HG03139 (cell line): ENCODE measurements around the gene ARL10.
"Not testable (repeated sequence)": the region's sequence is repeated elsewhere in the genome, so short reads cannot be mapped to it uniquely, and the experiment has no call there.

Experiments
- ATAC-seq: cut with Tn5 transposase; IDR thresholded peaks from one replicate; pipeline ENCODE4 v1.9.1; 2021; ENCODE audit not compliant: unreplicated experiment

ARL10 gene

DNA sequence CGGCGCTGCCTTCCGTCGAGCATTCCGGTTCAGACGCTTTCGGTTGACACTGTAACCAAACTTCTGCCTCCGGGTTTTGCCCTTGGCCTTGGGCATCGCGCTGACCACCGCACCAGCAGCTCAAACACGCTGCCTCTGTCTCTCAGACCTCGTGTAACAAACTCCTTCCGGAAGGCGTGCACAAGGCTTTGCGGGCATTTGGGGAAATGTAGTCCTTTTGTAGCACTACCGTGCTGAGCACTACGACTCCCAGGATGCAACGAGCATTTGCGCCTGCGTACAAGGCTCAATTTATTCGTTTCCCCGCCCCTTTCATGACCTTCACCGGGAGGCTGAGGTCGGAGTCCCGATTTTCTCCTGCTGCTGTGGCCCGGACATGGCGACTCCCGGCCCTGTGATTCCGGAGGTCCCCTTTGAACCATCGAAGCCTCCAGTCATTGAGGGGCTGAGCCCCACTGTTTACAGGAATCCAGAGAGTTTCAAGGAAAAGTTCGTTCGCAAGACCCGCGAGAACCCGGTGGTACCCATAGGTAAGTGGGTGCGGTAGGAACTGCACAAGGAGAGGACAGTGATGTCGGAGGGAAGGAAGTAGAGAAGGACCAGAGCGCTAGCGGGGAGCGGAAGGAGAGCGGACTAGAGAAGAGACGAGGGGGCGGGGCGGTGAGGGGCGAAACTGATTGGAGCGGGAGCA lies 23.3 kb downstream of the ARL10 start, which contains the start of the genes HIGD2A and NOP16:
HIGD2A (plus strand) TSS at position 308 of the 691 bp plus-strand sequence; CDS start at position 377, 69 bp downstream.
NOP16 (minus strand) TSS at position 155 of the 691 bp plus-strand sequence; CDS start at position 96, 59 bp downstream.
- ATAC-seq, result peak; percentile 84

DNA sequence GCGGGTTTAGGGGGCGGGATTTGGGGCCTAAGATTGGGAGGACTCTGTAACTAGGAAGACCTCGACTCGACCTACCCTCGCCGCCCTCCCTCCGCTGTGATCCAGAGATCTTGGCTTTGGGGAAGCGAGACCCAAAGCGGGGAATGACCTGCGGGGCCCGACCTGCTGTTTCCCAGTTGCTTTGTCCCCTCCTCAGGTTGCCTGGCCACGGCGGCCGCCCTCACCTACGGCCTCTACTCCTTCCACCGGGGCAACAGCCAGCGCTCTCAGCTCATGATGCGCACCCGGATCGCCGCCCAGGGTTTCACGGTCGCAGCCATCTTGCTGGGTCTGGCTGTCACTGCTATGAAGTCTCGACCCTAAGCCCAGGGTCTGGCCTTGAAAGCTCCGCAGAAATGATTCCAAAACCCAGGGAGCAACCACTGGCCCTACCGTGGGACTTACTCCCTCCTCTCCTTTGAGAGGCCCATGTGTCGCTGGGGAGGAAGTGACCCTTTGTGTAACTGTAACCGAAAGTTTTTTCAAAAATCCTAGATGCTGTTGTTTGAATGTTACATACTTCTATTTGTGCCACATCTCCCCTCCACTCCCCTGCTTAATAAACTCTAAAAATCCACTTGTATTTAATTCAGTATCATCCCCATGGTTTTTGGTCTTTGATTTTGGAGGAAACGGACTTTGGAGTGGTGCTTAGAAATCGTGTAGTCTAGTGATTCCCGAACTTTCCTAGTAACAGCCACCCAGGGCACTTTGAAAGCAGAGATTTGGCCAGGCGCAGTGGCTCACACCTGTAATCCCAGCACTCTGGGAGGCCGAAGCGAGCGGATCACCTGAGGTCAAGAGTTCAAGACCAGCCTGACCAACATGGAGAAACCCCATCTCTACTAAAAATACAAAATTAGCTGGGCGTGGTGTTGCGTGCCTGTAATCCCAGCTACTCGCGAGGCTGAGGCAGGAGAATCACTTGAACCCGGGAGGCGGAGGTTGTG lies 24.1 kb downstream of the ARL10 start:
- peak; percentile 25 for ATAC-seq

DNA sequence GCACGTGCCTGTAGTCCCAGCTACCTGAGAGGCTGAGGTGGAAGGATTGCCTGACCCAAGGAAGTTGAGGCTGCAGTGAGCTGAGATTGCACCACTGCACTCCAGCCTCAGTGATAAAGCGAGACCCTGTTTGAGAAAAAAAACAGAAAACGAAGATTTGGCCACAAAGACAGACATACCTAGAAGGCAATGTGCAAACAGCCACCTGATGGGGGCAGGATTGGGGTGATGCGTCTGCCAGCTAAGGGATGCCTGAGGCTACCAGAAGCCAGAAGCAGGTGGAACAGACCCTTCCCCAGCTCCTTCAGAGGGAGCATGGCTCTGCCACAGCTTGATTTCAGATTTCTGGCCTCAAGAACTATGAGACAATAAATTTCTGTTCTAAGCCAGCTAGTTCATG lies 26.2 kb downstream of the ARL10 start:
- ATAC-seq, result no peak

DNA sequence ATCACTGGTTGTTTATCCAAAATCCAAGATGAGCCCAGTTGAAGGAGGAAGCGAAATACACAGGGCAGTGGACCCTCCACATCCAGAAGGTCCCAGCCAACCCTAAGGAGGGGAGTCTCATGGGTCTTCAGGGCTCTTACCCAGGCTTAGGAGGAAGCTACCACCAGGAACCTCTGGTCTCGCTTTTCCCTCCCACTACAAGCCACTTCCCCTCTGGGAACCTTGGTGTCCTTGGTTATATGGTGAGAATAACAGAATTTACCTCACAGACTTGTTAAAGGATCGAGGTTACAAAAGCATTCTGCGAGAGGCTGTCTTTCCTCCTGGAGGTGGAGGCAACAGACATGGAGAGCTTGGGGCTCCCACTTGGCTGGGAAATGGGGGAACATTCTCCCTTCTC lies 26.7 kb downstream of the ARL10 start:
- no peak for ATAC-seq

DNA sequence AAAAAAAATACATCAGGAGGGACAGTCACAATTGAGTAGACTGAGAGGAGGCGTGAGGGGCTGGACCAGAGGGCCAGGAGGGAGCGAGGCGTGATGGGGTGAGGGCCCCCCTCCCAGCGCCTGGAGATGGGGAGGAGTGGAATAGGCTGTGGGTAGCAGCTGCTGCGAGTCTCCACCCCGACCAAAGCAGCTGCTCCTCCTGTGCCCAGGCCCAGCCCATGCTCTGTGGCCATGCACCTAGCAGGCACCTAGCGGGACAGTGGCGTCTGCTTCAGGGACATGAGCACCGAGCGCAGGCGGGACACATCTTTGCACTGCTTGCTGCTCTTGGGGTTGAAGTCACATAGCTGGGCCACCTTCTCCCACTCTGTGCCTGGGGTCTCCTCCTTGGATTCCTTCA lies 27.2 kb downstream of the ARL10 start:
- ATAC-seq, result no peak

DNA sequence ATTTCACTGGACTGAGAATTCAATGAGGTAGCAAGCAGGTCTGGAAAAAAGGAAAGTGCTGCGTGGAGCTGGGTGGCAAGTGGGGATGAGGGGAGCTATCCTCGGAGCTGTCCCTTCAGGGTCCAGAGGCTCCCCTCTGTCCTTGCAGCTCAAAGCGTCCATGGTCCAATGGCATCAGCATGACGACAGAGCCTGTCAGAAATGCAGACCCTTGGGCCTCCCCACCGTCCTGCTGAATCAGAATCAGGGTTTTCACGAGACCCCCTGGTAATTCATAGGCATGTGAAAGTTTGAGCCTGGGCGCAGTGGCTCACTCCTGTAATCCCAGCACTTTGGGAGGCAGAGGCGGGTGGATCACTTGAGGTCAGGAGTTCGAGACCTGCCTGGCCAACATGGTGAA lies 28.8 kb downstream of the ARL10 start:
- no peak for ATAC-seq

DNA sequence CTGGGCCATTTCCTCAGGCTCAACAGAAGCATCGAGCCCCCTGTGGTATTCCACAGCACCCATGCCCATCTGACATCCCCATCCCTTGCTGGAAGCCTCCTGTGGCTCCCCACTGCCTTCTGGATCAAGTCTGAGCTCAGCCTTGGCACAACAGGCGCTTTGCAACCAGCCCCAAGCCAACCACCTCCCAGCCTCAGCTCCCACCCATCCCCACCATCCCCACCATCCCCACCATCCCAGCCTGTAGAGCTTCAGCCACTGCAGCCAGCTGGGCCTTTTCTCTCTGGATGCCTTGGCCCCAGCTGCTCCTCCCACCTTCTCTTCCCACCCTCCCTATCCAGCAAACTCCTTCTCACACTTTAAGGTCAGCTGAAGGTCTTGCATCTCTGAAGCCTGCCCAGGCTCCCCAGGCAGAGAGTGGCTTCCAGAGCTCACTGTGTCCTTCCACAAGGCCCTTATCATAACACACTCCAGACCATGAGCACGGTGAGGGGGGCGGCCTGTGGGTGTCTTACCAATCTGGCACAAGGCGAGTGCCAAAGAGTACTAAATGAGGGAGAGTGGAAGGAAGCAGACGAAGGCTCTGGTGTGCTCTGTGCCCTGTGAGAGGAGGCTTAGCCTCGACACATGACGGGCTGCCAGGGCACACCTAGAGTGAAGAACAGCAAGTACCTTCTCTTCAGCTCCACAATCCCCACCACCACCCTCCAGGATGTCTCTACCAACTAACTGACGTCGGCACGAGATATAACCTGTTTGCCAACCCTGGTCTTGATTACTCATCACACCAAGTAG lies 29.8 kb downstream of the ARL10 start:
- ATAC-seq, result no peak

DNA sequence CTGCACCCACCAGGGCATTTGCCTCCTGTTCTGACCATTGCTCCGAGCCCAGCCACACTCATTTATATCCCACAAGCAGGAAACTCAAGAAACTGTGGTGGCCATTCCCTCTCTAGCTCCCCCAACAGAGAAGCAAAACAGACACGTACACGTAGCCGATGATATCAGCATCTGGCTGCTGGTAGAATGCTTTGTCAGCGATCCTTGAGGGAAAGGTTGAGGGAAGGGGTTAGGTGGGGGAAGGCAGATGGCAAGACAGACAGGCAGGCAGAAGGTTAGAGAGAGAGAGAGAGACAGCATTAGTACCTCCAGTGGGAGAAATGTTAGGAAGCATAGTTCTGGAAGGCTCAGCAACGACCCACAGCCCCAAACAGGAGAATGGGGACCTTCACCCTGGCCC lies 31.0 kb downstream of the ARL10 start:
- ATAC-seq, result no peak

DNA sequence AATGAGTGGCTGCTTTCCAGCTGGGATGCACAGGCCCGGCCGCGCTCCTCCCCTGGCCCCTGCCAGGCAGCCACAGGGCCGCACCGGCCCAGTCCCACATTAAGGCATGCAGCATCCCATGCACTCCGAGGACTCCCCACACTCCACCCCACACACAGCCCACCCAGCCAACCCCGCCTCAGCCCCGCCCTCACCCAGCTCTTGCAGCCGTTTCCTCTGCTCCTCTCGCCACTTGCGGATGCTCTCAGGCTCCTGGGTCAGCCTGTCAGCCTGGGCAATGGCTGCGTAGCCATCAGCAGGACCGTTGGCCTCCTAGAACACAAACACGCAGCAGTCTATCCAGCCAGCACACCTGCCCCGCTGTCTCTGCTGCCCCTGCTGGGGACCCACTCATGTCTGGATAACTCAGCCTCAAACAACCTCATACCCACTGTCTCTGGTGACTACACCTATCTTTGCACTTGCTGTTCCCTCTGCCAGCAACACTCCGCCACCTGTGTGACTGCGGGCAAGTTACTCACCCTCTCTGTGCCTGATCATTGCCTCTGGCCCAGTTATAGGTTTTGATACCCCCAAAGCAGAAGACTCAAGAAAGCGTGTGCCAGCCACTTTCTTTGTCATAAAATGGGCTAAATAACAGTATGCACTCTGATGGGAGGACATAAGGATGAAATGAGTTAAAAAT lies 32.6 kb downstream of the ARL10 start:
- no peak for ATAC-seq

DNA sequence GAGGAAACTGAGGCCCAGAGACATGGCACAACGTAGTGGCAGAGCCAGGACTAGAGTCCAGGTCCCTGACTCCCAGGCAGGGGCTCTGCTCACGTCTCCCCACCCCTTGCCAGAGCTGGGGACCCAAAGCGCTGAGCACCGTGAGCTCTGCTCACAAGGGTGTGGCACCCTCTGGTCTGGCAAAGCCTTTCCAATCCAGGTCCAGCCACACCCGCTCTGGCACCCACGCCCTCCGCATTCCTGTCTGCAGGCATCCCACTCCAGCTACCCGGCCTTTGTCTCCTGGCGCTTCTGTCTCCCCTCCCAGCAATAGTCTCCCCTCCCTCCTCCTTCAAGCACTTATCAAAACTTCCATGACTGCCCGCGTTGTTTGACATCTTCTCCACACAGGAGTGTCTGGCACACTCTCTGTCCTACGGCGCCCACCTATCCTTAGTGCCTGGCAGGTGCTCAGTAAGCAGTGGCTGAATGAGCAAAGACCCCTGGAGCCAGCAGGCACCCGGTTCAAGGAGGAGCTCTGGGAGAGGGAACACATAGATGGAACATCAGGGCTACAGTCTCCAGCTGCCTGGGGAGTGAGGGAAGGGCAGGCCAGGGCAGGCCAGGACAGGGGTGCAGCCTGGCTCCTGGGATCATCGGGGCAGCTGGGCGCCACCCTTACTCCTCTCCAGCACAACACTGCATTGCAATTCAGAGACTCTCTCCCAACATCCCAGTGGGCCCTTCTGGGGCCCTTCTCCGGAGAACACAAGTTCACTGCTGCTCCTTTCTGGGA lies 35.3 kb downstream of the ARL10 start:
- ATAC-seq, result no peak

DNA sequence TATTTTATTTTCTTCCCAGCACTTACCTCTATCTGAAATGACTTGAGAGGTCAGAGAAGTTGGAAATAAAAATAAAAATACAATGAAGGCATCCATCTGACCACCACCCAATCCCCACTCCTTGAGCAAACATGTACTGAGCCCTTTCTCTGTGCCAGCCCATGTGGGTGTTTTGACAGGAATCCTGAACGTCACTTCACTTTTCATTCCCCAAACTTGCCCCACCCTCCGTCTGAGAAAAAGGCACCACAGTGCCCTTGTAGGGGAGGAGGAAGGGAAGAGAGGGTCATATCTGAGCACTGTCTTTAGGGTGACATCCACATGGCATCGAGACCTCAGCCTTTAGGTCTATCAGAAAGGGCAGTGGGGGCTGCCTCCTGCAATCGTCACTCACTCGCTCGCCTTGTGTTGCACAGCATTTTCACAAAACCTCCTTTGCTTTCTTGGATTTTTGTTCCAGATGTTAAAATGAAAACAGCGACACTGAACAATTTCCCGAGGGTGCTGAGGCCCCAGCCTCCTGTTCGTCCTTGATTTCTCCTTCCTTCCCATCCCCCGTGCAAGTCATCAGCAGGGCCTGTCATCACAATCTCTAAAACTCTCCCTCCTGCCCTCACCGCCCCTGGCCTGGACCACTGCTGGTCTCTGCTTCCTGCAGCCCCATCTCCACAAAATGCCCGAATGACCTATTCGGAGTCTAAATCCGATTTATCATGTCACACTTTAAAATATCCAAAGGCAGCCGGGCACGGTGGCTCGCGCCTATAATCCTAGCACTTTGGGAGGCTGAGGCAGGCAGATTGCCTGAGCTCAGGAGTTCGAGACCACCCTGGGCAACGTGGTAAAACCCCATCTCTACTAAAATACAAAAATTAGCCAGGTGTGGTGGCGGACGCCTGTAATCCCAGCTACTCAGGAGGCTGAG lies 36.3 kb downstream of the ARL10 start:
- no peak for ATAC-seq

DNA sequence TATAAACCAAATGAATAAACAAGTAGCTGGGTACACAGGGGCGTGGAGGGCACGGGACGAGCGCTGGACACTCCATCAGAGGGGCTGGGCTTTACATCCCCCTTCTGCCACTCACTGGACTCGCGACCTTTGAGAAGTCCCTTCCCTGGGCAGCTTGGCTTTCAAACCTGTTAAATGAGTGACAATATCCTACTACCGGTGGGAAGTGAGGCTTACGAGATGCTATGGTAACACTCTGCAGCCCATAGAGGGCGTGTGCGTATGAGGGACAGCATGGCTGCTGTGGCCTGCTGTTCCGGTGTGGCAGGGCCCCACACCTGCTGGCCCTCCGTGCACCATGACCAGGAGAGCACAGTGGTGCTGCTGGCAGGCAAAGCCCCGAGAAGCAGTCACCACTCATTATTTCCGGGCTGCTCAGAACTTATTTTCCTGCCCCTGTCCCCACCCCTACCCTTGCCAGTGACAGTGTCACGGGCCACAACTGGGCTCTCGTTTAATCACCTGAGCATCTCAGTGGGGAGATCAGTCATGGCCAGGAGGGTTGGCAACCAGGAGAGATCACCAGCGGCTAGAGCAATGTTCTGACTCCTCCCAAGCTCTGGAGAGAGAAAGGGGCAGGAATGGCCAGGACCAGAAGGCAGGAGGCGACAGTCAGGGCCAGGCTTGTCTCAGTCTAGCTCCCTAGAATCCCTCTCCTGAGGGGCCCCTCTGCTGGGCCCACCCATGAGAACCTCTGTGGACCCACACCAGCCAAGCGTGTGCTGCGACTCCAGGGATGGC lies 40.6 kb downstream of the ARL10 start:
- no peak for ATAC-seq

DNA sequence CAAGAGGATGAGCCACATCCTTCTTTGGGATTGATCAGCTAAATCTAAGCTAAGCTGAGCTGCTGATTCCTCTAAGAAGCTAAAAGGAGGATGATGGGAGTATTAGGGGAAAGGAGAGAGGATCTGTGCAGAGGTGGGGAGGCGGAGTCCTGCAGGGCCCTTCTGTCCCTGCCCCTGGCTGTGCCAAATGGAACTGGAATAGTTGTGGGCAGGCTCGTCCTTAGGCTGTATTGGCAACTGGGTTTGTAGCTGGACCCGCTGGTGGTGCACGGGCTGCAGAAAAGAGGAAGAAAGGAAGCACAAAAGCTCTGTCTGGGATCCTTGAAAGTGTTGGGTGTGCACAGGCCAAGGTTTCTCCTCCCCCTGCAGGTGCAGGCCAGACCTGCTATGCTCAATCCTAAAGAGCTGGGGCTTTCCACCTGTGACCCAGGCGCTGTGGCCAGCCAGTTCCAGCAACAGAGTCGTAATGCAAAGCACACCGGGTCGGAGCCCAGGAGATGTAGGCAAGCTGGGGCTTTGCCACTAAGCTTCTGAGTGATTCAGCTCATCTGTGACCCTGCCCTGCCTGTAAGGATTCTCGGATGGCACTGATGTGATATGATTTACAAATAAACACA lies 41.3 kb downstream of the ARL10 start:
- no peak for ATAC-seq

DNA sequence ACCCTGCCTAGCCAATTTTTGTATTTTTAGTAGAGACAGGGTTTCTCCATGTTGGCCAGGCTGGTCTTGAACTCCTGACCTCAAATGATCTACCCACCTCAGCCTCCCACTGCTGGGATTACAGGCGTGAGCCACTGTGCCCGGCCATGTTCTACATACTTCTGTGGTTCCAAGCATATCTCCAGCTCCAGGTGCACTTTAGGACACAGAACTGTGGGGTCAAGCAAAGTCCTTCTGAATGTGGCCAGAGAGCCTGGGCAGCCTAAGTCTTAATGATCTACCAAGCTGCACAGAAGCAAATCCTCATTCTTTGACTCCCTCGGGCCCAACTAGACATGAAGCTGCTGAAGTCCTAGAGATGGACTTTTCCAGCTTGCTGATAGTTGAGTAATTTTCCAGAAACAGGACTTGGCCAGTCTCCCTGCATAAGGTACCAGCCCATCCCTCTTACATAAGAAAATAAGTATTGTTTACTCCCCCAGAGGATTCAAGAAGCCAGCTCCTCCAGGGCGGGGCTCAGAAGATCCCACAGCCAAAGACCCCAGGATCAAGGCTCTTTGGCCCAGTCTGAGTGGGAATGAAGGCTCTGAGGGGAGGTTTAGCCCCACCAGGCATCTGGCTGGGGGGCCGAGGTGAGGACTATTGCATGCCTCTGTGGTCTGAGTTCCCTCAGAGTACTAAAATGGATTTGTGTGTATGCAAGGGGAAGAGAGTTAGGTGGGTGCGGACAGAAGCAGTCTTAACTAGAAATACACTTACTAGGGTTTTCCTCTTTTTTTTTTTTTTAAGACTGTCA lies 42.4 kb downstream of the ARL10 start:
- ATAC-seq, result no peak

DNA sequence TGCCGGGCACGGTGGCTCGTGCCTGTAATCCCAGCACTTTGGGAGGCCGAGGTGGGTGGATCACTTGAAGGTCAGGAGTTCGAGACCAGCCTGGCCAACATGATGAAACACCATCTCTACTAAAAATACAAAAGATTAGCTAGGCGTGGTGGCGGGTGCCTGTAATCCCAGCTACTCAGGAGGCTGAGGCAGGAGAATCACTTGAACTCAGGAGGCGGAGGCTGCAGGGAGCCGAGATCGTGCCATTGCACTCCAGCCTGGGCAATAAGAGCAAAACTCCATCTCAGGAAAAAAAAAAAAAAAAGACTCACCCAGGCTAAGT lies 42.9 kb downstream of the ARL10 start:
- ATAC-seq, result not testable (repeated sequence)

DNA sequence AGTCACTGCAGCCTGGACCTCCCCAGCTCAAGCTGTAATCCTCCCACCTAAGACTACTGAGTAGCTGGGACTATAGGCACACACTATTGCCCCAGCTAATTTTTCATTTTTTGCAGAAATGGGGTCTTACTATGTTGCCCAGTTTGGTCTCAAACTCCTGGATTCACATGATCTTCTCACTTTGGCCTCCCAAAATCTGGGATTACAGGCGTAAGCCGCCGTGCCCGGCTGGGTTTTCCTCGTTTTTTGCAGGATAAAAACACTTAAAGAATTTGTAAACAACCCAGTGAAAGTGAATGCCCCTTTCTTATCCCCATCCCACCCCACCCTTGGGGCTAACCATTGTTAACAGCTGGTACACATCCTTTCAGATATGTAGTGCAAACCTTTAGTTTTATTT lies 43.3 kb downstream of the ARL10 start:
- no peak for ATAC-seq

DNA sequence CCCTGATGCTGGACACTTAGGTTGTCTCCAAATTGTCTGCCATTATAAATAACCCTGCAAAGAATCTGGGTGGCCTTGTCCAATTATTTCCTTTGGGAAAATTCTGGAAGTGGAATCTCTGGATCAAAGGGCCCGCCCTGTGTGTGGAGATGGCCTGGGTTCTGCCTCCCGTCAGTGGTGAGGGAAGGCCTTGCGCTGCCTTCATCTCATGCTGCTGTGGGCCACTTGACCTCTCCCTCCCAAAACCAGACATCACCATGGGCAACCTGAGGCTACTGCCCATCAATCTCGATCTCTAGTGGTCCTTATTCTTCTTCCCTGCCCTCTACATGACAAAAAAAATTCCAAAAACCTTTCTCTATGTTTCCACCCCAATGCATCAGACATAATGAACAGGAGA lies 44.5 kb downstream of the ARL10 start:
- ATAC-seq, result no peak
